Neural crest cell (in vitro differentiated cells): Measurements from ENCODE around the gene GOLGA8M. TPM values are rescaled to one million over a fixed set of nuclear protein-coding genes. Genes with fewer than 3 reads are reported as not detected.
"Not testable (repeated sequence)": the region's sequence is repeated elsewhere in the genome, so short reads cannot be mapped to it uniquely, and the experiment has no call there.

Source experiments
- DNase-seq: peaks from one replicate; pipeline ENCODE4 v3.0.0; 2021; ENCODE audit warnings: low read depth, mixed read lengths, low spot score
- H3K27ac Mint-ChIP-seq: one replicate; pipeline ENCODE4 v1.8.0; 2021; ENCODE audit warnings: mild to moderate bottlenecking, mixed read lengths; ENCODE audit not compliant: unreplicated experiment
- H3K27me3 Mint-ChIP-seq: 2 replicates; pipeline ENCODE4 v1.8.0; 2021; ENCODE audit warnings: low read depth, mild to moderate bottlenecking, mixed read lengths
- H3K36me3 Mint-ChIP-seq: 2 replicates; pipeline ENCODE4 v1.8.0; 2021; ENCODE audit warnings: low read depth, mild to moderate bottlenecking, mixed read lengths
- H3K4me1 Mint-ChIP-seq: 2 replicates; pipeline ENCODE4 v1.8.0; 2021; ENCODE audit warnings: mixed read lengths
- H3K4me3 Mint-ChIP-seq: one replicate; pipeline ENCODE4 v1.8.0; 2021; ENCODE audit warnings: mild to moderate bottlenecking, mixed read lengths
- H3K9me3 Mint-ChIP-seq: 2 replicates; pipeline ENCODE4 v1.8.0; 2021; ENCODE audit warnings: mixed read lengths
- total RNA-seq: library from RNA; stranded (reverse); gene quantifications from 2 replicates; pipeline ENCODE4 v1.2.1, GENCODE V29; 2021

Gene GOLGA8M
- total RNA-seq, 1 donor from 2014 or later: 0.40 TPM

DNA sequence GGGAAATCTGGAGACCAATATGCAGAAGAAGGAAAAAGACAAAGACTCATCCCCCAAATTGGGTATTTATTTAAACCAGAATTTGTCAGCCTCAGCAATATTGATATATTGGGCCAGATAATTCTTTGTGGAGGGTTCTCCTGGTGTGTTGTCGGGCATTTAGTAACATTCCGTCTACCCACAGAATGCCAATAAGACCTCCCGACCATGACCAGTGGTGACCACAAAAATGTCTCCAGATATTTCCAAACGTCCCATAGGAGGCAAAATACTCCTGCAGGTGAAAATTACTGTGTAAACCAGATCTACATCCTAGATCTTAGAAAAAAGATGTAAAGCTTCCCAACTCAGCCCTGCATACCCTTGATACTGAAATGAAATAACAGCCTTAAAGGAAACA, 2.0 kb upstream of the GOLGA8M start:
- DNase-seq, H3K9me3 Mint-ChIP-seq, H3K4me3 Mint-ChIP-seq, H3K36me3 Mint-ChIP-seq, H3K4me1 Mint-ChIP-seq, H3K27me3 Mint-ChIP-seq, H3K27ac Mint-ChIP-seq: not testable (repeated sequence)

DNA sequence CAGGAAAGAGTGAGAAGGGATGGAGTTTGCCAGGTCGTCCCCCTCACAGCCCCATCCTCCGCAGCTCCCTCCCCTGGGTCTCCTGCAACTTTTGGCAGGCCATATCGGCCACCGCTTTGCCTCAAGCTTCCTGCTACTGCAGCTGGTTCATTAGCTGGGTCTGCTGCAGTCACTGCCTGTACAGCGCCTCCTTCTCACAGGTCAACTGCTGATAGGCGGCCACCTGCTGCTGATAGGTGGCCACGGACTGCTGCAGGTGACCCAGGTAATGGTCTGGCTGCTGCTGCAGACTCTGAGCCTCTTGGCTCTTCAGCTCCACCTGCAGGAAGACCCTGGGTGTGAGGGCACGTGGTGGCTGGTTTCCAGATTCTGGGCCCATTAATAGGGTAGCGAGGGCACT, 8.3 kb downstream of the GOLGA8M start:
- H3K27ac Mint-ChIP-seq, H3K9me3 Mint-ChIP-seq, H3K4me1 Mint-ChIP-seq, DNase-seq, H3K27me3 Mint-ChIP-seq, H3K4me3 Mint-ChIP-seq, H3K36me3 Mint-ChIP-seq: not testable (repeated sequence)

DNA sequence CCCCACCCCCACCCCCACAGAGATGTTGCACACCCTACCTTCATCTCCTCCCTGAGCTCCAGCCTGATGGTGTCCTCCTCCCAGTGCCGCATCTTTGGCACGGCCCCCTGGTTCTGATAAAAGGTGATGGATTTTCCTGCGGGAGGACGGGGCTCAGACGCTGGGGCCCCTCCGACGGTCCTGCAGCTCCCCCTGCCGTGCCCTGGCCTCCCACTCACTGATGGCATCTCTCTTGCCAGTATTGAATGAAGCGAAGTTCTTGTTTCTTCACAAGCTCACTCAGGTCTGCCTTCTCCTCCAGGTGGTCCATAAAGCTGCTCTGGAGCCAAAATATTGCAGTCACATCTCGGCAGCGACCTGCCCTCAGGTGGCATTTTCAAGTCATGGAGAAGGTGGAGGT, 9.8 kb downstream of the GOLGA8M start:
- not testable (repeated sequence) for H3K4me1 Mint-ChIP-seq, H3K27ac Mint-ChIP-seq, DNase-seq, H3K27me3 Mint-ChIP-seq, H3K36me3 Mint-ChIP-seq, H3K4me3 Mint-ChIP-seq, H3K9me3 Mint-ChIP-seq

DNA sequence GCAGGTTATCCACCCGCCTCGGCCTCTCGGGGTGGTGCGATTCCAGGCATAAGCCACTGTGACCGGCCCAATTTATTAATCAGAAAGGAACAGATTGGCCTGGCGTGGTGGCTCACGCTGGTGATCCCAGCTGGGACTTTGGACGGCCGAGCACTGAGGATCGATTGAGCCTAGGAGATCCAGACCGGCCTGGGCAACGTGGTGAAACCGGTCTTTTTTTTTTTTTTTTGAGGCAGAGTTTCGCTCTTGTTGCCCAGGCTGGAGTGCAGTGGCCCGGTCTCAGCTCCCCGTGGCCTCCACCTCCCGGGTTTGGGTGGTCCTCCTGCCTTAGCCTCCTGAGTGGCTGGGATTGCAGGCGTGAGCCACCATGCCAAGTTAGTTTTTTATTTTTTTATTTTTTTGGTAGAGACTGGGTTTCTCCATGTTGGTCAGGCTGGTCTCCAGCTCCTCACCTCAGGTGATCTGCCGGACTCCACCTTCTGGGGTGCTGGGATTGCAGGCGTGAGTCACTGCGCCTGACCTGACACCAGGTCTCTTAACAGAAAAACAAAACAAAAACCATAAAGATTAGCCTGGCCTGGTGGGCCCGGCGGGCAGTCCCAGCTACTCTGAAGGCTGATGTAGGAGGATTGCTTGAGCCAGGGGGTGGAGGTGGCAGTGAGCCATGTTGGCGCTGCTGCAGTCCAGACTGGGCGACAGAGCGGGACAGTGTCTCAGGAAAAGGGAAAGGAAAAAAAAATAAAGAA, 18.0 kb downstream of the GOLGA8M start:
- H3K27ac Mint-ChIP-seq: not testable (repeated sequence)

DNA sequence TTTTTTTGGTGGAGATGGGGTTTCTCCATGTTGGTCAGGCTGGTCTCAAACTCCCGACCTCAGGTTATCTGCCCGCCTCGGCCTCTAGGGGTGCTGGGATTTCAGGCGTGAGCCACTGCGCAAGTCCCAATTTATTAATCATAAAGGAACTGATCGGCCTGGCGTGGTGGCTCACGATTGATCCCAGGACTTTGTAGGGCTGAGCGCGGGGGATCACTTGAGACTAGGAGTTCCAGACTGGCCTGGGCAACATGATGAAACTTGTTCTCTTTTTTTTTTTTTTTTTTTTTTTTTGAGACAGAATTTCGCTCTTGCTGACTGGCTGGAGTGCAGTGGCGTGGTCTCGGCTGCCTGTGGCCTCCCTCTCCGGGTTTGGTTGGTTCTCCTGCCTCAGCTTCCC, 19.2 kb downstream of the GOLGA8M start:
- not testable (repeated sequence) for H3K4me3 Mint-ChIP-seq, H3K27me3 Mint-ChIP-seq, DNase-seq, H3K27ac Mint-ChIP-seq, H3K4me1 Mint-ChIP-seq, H3K36me3 Mint-ChIP-seq, H3K9me3 Mint-ChIP-seq

More for the DNA sequence above, 18.0 kb downstream of the GOLGA8M start:
- H3K4me3 Mint-ChIP-seq, DNase-seq, H3K4me1 Mint-ChIP-seq, H3K9me3 Mint-ChIP-seq, H3K27me3 Mint-ChIP-seq, H3K36me3 Mint-ChIP-seq: not testable (repeated sequence)

DNA sequence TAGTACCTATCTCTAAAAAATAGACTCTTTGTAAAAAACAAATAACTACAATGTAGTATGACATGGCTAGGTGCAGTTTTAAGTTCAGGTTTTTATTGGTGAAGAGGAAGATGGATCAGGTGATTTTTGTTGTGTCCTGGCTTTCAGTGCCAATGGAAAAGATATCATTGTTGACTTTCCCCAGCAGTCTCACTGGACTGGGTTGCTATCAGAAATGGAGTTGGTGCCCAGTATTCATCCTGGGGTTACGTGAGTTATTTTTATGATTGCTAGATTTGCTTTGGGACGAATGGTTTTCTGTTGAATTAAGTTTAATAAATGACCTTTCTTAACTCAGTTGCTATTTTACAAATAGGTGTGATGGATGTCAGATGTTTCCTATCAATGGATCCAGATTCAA, 38.7 kb downstream of the GOLGA8M start:
- H3K4me3 Mint-ChIP-seq, DNase-seq, H3K27ac Mint-ChIP-seq, H3K36me3 Mint-ChIP-seq, H3K27me3 Mint-ChIP-seq, H3K4me1 Mint-ChIP-seq, H3K9me3 Mint-ChIP-seq: not testable (repeated sequence)

DNA sequence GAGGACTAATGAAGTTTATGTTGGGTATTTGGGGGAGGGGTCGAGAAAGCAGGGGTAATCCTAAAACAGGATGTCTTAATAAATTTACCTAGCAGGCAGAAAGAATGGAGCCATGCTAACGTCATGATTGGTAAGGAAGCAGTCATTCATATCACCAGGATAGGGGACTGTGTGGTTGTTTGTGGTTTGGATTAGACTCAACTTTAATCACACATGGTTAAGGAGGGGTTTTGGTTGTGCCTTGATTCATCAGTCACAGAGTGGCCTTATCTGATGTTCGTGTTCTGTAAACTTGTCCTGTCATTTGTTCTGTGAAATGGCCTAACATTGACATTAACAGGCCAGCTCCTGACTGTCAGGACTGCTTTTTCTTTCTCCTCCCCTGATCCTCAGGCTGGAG, 40.1 kb downstream of the GOLGA8M start:
- H3K36me3 Mint-ChIP-seq, H3K4me3 Mint-ChIP-seq, DNase-seq, H3K9me3 Mint-ChIP-seq, H3K27ac Mint-ChIP-seq, H3K27me3 Mint-ChIP-seq, H3K4me1 Mint-ChIP-seq: not testable (repeated sequence)

DNA sequence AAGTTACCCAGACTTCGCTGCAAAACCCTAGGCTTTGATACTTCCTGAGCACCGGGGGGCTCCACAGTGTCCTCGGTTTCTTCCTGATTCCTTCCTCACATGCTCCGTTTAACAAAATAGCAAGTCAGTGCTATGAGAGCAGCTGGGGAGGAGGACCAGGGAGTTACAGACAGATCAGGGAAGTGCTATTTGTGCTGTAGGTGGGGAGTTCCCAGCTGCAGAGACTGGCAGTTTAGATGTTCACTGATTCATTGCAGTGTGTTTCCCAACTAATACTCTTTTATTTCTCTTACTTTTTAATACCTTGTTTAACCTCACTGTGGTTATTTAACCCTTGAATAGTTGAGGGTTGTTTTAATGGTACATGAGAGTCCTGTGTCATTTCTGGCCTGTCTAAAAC, 45.8 kb downstream of the GOLGA8M start:
- not testable (repeated sequence) for DNase-seq, H3K27me3 Mint-ChIP-seq, H3K4me1 Mint-ChIP-seq, H3K4me3 Mint-ChIP-seq, H3K9me3 Mint-ChIP-seq, H3K27ac Mint-ChIP-seq, H3K36me3 Mint-ChIP-seq

DNA sequence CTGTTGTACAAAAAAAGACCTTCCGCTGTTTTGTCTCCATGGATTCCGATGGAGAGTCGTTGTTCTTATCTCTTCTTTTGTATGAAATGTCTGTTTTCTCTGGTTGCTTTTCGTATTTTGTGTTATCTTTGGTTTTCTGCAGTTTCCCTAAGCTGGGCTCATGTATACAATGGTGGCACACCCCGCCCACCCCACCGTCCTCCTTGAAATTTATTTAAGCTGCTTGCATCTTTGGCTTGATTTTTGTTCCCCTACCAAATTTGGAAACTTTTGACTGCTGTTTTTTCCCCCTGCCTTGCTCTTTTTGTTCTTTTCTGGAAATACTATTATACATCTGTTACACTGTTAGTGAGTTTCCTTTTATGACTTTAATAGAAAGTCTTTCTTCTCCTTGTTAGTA, 47.6 kb downstream of the GOLGA8M start:
- H3K4me1 Mint-ChIP-seq, H3K27me3 Mint-ChIP-seq: not testable (repeated sequence)

DNA sequence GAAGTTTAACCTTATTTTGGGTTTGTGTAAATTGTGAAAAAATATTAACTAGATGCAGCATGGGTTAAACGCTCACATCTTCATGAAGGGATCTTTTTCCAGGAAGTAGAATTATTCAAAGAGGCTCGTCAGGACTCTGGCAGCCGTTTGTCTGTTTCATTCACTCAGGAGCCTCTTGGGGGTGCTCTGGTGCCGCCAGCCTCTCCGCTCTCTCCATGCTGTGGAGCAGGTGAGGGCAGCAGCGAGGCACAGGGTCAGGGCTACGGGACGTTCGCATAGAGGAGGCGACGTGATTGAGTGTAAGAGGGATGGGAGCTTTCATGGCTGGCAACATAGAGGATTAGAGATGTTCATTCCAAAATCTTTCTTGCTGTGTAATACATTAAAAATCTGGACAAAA, 48.5 kb downstream of the GOLGA8M start:
- H3K4me3 Mint-ChIP-seq, H3K36me3 Mint-ChIP-seq, H3K27me3 Mint-ChIP-seq, H3K4me1 Mint-ChIP-seq, DNase-seq, H3K9me3 Mint-ChIP-seq, H3K27ac Mint-ChIP-seq: not testable (repeated sequence)

More for the DNA sequence above, 47.6 kb downstream of the GOLGA8M start:
- not testable (repeated sequence) for DNase-seq, H3K27ac Mint-ChIP-seq, H3K36me3 Mint-ChIP-seq, H3K9me3 Mint-ChIP-seq, H3K4me3 Mint-ChIP-seq

DNA sequence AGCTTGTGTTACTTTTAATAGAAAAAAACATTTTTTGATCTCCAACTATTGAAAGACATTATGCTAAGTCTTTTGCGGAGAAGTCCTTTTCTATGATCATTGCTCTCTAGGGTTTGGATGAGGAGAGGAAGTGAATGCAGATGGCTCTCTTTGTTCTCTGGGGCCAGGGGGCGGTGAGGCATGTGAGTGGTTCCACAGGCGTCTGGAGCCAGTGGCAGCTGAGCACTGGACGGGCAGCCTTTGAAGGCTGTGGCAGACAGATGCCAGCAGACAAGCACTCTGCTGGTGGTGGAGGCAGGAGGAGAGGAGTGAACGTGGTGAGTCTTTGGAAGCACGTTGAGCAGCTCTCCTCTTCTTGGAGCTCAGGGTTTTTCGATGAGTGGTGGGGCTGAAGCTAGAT, 51.5 kb downstream of the GOLGA8M start:
- not testable (repeated sequence) for H3K9me3 Mint-ChIP-seq, H3K4me3 Mint-ChIP-seq, H3K27ac Mint-ChIP-seq, H3K36me3 Mint-ChIP-seq, DNase-seq, H3K4me1 Mint-ChIP-seq, H3K27me3 Mint-ChIP-seq

DNA sequence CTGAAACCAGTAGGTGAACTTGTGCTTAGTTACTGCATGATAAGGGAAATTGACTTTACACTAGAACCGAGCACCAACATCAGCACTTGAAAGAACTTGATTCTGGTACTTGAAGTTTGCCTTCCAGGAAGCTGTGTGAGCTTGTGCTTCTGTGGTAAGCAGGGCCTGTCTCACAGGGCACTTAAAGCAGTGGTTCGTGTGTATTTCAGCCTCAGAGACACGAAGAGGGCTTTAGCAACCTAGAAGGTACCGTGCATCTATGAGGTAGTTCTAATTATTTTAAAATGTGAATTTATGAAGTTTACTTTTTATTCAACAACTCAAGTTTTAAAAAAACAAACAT, 56.2 kb downstream of the GOLGA8M start:
- not testable (repeated sequence) for H3K36me3 Mint-ChIP-seq, H3K4me1 Mint-ChIP-seq, H3K9me3 Mint-ChIP-seq, H3K27me3 Mint-ChIP-seq, DNase-seq, H3K27ac Mint-ChIP-seq, H3K4me3 Mint-ChIP-seq

DNA sequence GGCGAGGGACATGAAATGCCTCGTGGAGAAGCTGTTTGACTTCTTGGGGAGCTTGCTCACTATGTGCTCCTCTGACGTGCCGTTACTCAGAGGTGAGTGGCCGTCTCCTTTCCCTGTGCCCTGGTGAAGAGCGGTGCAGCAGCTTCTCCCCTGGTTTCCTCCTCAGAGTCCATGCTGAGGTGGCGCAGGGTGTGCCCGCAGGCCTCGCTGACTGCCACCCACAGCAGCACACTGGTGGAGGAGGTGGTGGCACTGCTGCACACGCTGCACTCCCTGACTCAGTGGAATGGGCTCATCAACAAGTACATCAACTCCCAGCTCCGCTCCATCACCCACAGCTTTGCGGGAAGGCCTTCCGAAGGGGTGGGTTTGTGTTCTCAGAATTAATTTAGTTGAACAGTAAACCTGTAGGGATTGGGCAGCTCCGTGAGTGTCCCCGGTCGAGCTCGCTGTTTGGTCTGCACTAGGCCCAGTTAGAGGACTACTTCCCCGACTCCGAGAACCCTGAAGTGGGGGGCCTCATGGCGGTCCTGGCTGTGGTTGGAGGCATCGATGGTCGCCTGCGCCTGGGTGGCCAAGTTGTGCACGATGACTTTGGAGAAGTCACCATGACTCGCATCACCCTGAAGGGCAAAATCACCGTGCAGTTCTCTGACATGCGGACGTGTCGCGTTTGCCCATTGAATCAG, 56.7 kb downstream of the GOLGA8M start:
- not testable (repeated sequence) for H3K4me3 Mint-ChIP-seq, H3K36me3 Mint-ChIP-seq, H3K27me3 Mint-ChIP-seq, H3K27ac Mint-ChIP-seq, H3K4me1 Mint-ChIP-seq, H3K9me3 Mint-ChIP-seq, DNase-seq

DNA sequence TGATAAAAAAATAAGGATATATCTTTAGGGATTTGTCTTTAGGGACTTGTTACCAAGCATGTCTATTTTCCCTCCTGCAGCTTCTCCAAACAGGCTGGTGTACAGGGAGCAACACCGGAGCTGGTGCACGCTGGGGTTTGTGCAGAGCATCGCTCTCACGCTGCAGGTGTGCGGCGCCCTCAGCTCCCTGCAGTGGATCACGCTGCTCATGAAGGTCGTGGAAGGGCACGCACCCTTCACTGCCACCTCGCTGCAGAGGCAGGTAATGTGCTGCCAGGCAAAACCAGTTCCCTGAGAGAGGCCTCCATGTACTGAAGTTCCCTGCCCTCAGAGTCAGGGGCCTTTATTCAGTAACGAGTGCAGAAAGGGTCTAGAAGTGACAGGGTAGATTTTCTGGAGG, 58.0 kb downstream of the GOLGA8M start:
- not testable (repeated sequence) for H3K27me3 Mint-ChIP-seq, H3K4me1 Mint-ChIP-seq, H3K4me3 Mint-ChIP-seq, H3K36me3 Mint-ChIP-seq, DNase-seq, H3K27ac Mint-ChIP-seq, H3K9me3 Mint-ChIP-seq
